ENCODE results near the gene CA4.
"Not testable (repeated sequence)": the region's sequence is repeated elsewhere in the genome, so short reads cannot be mapped to it uniquely, and the experiment has no call there.

The CA4 gene

GRCh38 chr17:60167065-60167741 is 17.4 kb downstream of the CA4 start:
- no peak overlapping the region for H3K4me3 ChIP-seq (ENCODE audit: low read length)
- no peak for DNase-seq (ENCODE audit: low read depth, low spot score)

GRCh38 chr17:60168654-60169053 is 18.9 kb downstream of the CA4 start:
- no peak for DNase-seq (ENCODE audit: low read depth, low spot score)
- no peak overlapping the region for H3K4me3 ChIP-seq (ENCODE audit: low read length)

GRCh38 chr17:60169921-60170817 is 20.4 kb downstream of the CA4 start:
- peak; percentile 54 for DNase-seq (ENCODE audit: low read depth, low spot score)
- no peak overlapping the region for H3K4me3 ChIP-seq (ENCODE audit: low read length)

- H3K4me3 ChIP-seq (ENCODE audit: low read length), result no peak overlapping the region
- DNase-seq (ENCODE audit: low read depth, low spot score), result peak; percentile 9
These were observed 21.3 kb downstream of the CA4 start for GRCh38 chr17:60170835-60171752.

- no peak for DNase-seq (ENCODE audit: low read depth, low spot score)
These were observed 21.9 kb downstream of the CA4 start for GRCh38 chr17:60171753-60172079.

GRCh38 chr17:60173304-60173819 is 23.6 kb downstream of the CA4 start:
- DNase-seq (ENCODE audit: low read depth, low spot score), result no peak
- H3K4me3 ChIP-seq (ENCODE audit: low read length), result no peak overlapping the region

More at GRCh38 chr17:60171753-60172079, 21.9 kb downstream of the CA4 start:
- H3K4me3 ChIP-seq (ENCODE audit: low read length), result no peak overlapping the region

- no peak overlapping the region for H3K4me3 ChIP-seq (ENCODE audit: low read length)
- no peak for DNase-seq (ENCODE audit: low read depth, low spot score)
These were observed 24.3 kb downstream of the CA4 start for GRCh38 chr17:60174035-60174434.

GRCh38 chr17:60174767-60175166 is 25.0 kb downstream of the CA4 start:
- not testable (repeated sequence) for DNase-seq (ENCODE audit: low read depth, low spot score)

GRCh38 chr17:60176763-60177162 is 27.0 kb downstream of the CA4 start:
- DNase-seq (ENCODE audit: low read depth, low spot score); H3K4me3 ChIP-seq (ENCODE audit: low read length): not testable (repeated sequence)

More at GRCh38 chr17:60174767-60175166, 25.0 kb downstream of the CA4 start:
- H3K4me3 ChIP-seq (ENCODE audit: low read length), result not testable (repeated sequence)

GRCh38 chr17:60178180-60178579 is 28.4 kb downstream of the CA4 start:
- DNase-seq (ENCODE audit: low read depth, low spot score); H3K4me3 ChIP-seq (ENCODE audit: low read length): not testable (repeated sequence)

GRCh38 chr17:60180380-60180779 is 30.6 kb downstream of the CA4 start:
- not testable (repeated sequence) for H3K4me3 ChIP-seq (ENCODE audit: low read length); DNase-seq (ENCODE audit: low read depth, low spot score)

- H3K4me3 ChIP-seq (ENCODE audit: low read length); DNase-seq (ENCODE audit: low read depth, low spot score): not testable (repeated sequence)
These were observed 36.6 kb downstream of the CA4 start for GRCh38 chr17:60186372-60186771.

- DNase-seq (ENCODE audit: low read depth, low spot score); H3K4me3 ChIP-seq (ENCODE audit: low read length): not testable (repeated sequence)
These were observed 37.3 kb downstream of the CA4 start for GRCh38 chr17:60186846-60187745.

GRCh38 chr17:60188759-60189158 is 39.0 kb downstream of the CA4 start:
- H3K4me3 ChIP-seq (ENCODE audit: low read length), result no peak overlapping the region
- DNase-seq (ENCODE audit: low read depth, low spot score), result no peak

GRCh38 chr17:60190032-60190431 is 40.3 kb downstream of the CA4 start:
- not testable (repeated sequence) for DNase-seq (ENCODE audit: low read depth, low spot score); H3K4me3 ChIP-seq (ENCODE audit: low read length)

GRCh38 chr17:60193032-60193431 is 43.3 kb downstream of the CA4 start:
- DNase-seq (ENCODE audit: low read depth, low spot score); H3K4me3 ChIP-seq (ENCODE audit: low read length): not testable (repeated sequence)

- no peak overlapping the region for H3K4me3 ChIP-seq (ENCODE audit: low read length)
- no peak for DNase-seq (ENCODE audit: low read depth, low spot score)
These were observed 43.7 kb downstream of the CA4 start for GRCh38 chr17:60193482-60193881.

GRCh38 chr17:60194141-60194540 is 44.4 kb downstream of the CA4 start:
- not testable (repeated sequence) for H3K4me3 ChIP-seq (ENCODE audit: low read length); DNase-seq (ENCODE audit: low read depth, low spot score)
